Panc1 (cell line): ENCODE data around the gene ACMSD.

Experiments used
- CTCF ChIP-seq: fragments of 450-650 bp; IDR thresholded peaks from 2 replicates; pipeline ENCODE4 v1.5.1; 2017; ENCODE audit warnings: mild to moderate bottlenecking
- POLR2AphosphoS5 ChIP-seq: IDR thresholded peaks from 2 replicates; pipeline ENCODE4 v1.6.1; 2012; ENCODE audit warnings: mild to moderate bottlenecking, low read depth, low read length, moderate library complexity
- TCF7L2 ChIP-seq: IDR thresholded peaks from 2 replicates; pipeline ENCODE4 v1.6.1; 2011; ENCODE audit warnings: mild to moderate bottlenecking, low read depth, low read length, inconsistent platforms

GRCh38 chr2:134918526-134919340, 80.3 kb downstream of the ACMSD start, which contains the start of gene CCNT2:
- TF ChIP-seq CTCF, result no peak
- no peak; the same call in none of the 2 replicates for TF ChIP-seq POLR2AphosphoS5
- TF ChIP-seq TCF7L2, result 0 out of 2 replicates have a peak, but pooled peaks have one; percentile 28
